K562 (cell line): Measurements from ENCODE around the gene SETD5. TPM values are rescaled to one million over a fixed set of nuclear protein-coding genes. Genes with fewer than 3 reads are reported as not detected.

Experiments
- BDP1 ChIP-seq: IDR thresholded peaks from 3 replicates; pipeline ENCODE4 v1.6.1; 2011; ENCODE audit not compliant: insufficient read length, insufficient read depth
- CEBPB ChIP-seq: fragments of 450-650 bp; IDR thresholded peaks from 2 replicates; pipeline ENCODE4 v1.6.1; 2016; ENCODE audit warnings: missing genetic modification characterization, missing compliant biosample characterization
- CHD2 ChIP-seq: IDR thresholded peaks from 2 replicates; pipeline ENCODE4 v1.6.1; 2011; ENCODE audit warnings: low read depth, low read length
- CTCFL ChIP-seq: IDR thresholded peaks from 2 replicates; pipeline ENCODE4 v1.6.1; 2011; ENCODE audit warnings: borderline replicate concordance, low read depth, mild to moderate bottlenecking, moderate library complexity, low read length; ENCODE audit not compliant: insufficient read depth, poor library complexity, severe bottlenecking
- FOXM1 ChIP-seq, 2 experiments: fragments of 450-650 bp in 1 of 2; sonication (generic) in 1 of 2; formaldehyde crosslinking in 1 of 2; IDR thresholded peaks; 2 replicates each; pipeline versions ENCODE4 v1.6.1 to v1.9.0; 2017 to 2022; ENCODE audit warnings: low read depth in 2 of 2, mild to moderate bottlenecking in 2 of 2, missing genetic modification reagents in 1 of 2, moderate library complexity in 1 of 2
- HDAC1 ChIP-seq, 2 experiments: fragments of 450-650 bp; IDR thresholded peaks; 2 replicates each; pipeline ENCODE4 v1.6.1; 2016 to 2017; ENCODE audit warnings: inconsistent platforms in 1 of 2, mild to moderate bottlenecking in 1 of 2, moderate library complexity in 1 of 2
- HMGN3 ChIP-seq: IDR thresholded peaks from 2 replicates; pipeline ENCODE4 v1.6.1; 2011; ENCODE audit warnings: borderline replicate concordance, low read depth, mild to moderate bottlenecking, mixed read lengths, low read length; ENCODE audit not compliant: insufficient read length; ENCODE audit errors: extremely low read depth
- KHSRP ChIP-seq: fragments of 450-650 bp; IDR thresholded peaks from 2 replicates; pipeline ENCODE4 v1.6.1; 2017
- MAZ ChIP-seq, 2 experiments: fragments of 450-650 bp in 1 of 2; sonication (generic) in 1 of 2; formaldehyde crosslinking; IDR thresholded peaks in 1 of 2; conservative IDR thresholded peaks in 1 of 2; 2 replicates each; pipeline versions ENCODE4 v1.4.0 to v1.5.0; 2020; ENCODE audit warnings: mild to moderate bottlenecking in 1 of 2, missing genetic modification reagents in 1 of 2
- MBD2 ChIP-seq: sonication (generic); IDR thresholded peaks from 2 replicates; pipeline ENCODE4 v1.6.1; 2016; ENCODE audit warnings: low read depth, borderline replicate concordance
- PHF21A ChIP-seq: fragments of 450-650 bp; IDR thresholded peaks from 2 replicates; pipeline ENCODE4 v1.6.1; 2017; ENCODE audit warnings: low read depth, borderline replicate concordance
- POLR3G ChIP-seq: IDR thresholded peaks from 2 replicates; pipeline ENCODE4 v1.6.1; 2011; ENCODE audit not compliant: insufficient read length, insufficient replicate concordance; ENCODE audit errors: extremely low read depth
- RB1 ChIP-seq: fragments of 450-650 bp; IDR thresholded peaks from 2 replicates; pipeline ENCODE4 v1.6.1; 2017; ENCODE audit warnings: low read depth, mild to moderate bottlenecking
- RBM25 ChIP-seq: fragments of 200-400 bp; formaldehyde crosslinking; IDR thresholded peaks from 2 replicates; pipeline ENCODE4 v1.6.1; 2018; ENCODE audit warnings: low read length, low read depth, moderate library complexity; ENCODE audit not compliant: severe bottlenecking
- SAFB ChIP-seq: fragments of 200-400 bp; formaldehyde crosslinking; IDR thresholded peaks from 2 replicates; pipeline ENCODE4 v1.6.1; 2017; ENCODE audit warnings: low read depth, low read length, borderline replicate concordance
- SNIP1 ChIP-seq: fragments of 450-650 bp; IDR thresholded peaks from 2 replicates; pipeline ENCODE4 v1.7.1; 2017; ENCODE audit warnings: low read depth, mild to moderate bottlenecking
- SOX6 ChIP-seq: fragments of 450-650 bp; IDR thresholded peaks from 2 replicates; pipeline ENCODE4 v1.6.1; 2014; ENCODE audit warnings: mild to moderate bottlenecking
- SRSF1 ChIP-seq: fragments of 200-400 bp; formaldehyde crosslinking; IDR thresholded peaks from 2 replicates; pipeline ENCODE4 v1.6.1; 2017; ENCODE audit warnings: mild to moderate bottlenecking, low read depth, low read length, moderate library complexity
- TCF3 ChIP-seq: sonication (generic); formaldehyde crosslinking; IDR thresholded peaks from 2 replicates; pipeline ENCODE4 v1.4.0; 2020; ENCODE audit warnings: mild to moderate bottlenecking, missing genetic modification reagents
- ZNF398 ChIP-seq: fragments of 250-450 bp; sonication (Bioruptor Pico); IDR thresholded peaks from 2 replicates; pipeline ENCODE4 v1.8.0; 2021; ENCODE audit warnings: moderate library complexity, mild to moderate bottlenecking, inconsistent platforms
- ZNF512 ChIP-seq: IDR thresholded peaks from 2 replicates; pipeline ENCODE4 v1.6.1; 2016; ENCODE audit warnings: missing genetic modification characterization, missing compliant biosample characterization
- ZNF589 ChIP-seq: fragments of 200-800 bp; sonication (Bioruptor generic); IDR thresholded peaks from 2 replicates; pipeline ENCODE4 v1.6.1; 2016; ENCODE audit warnings: low read depth, missing genetic modification characterization, missing compliant biosample characterization
- polyA plus RNA-seq, 8 experiments: library from polyadenylated mRNA; depleted of rRNA in 4 of 8; stranded (reverse) in 5 of 8; unstranded in 3 of 8; fragments of >200 nt; fragmentation: Nextera tagmentation in 2 of 8; fragmentation: Illumina TruSeq in 1 of 8; extraction: Ambion mirVana in 2 of 8; extraction: Trizol in 1 of 8; gene quantifications; 2 replicates each; pipeline versions ENCODE4 v1.2.1 to v1.2.3, GENCODE V29; 2011 to 2014; ENCODE audit warnings: inconsistent platforms in 1 of 8, missing spikeins in 1 of 8
- total RNA-seq, 7 experiments: library from RNA; depleted of rRNA in 6 of 7; stranded (reverse); fragments of >200 nt in 6 of 7; fragmentation: Illumina TruSeq in 2 of 7; extraction: Trizol in 2 of 7; gene quantifications; 2 replicates each; pipeline versions ENCODE4 v1.2.1 to v1.2.3, GENCODE V29; 2011 to 2021; ENCODE audit warnings: low replicate concordance in 1 of 7

The SETD5 gene
- total and polyA plus RNA-seq, 9 of the 15 experiments (the other 6 are each of a cell fraction or from before 2014, with no cell fraction given) = 20.8 to 135 (median 87.2) TPM

- TF ChIP-seq RBM25 (no peak), SAFB (no peak), PHF21A (no peak), ZNF589 (no peak), ZNF398 (CRISPR knock-in tag) (no peak), CTCFL (no peak), CHD2 (no peak), SRSF1 (no peak), KHSRP (0 out of 2 replicates have a peak, but pooled peaks have one; percentile 6), BDP1 (no peak), SNIP1 (no peak), RB1 (no peak), POLR3G (no peak), MAZ (CRISPR knock-in tag; conservative IDR thresholded peaks at IDR 0.05 in 1 of 2, IDR thresholded peaks at IDR 0.05 in 1 of 2) (peak in 1 of 2 experiments; percentile 49; a peak in 1 of 4 replicates), FOXM1 (IDR thresholded peaks at IDR 0.05; ENCODE audit: low read depth) (0 out of 2 replicates have a peak, but pooled peaks have one; percentile 7), FOXM1 (CRISPR knock-in tag; IDR thresholded peaks at IDR 0.05; ENCODE audit: low read depth) (no peak), CEBPB (tag) (peak; percentile 79), HMGN3 (no peak), HDAC1 (IDR thresholded peaks at IDR 0.05) (peak in 1 of 2 experiments; percentile 26; a peak in 1 of 4 replicates), ZNF512 (tag) (no peak), MBD2 (no peak), TCF3 (CRISPR knock-in tag) (no peak), SOX6 (peak; percentile 82)
These were observed 12.8 kb downstream of the SETD5 start (continued) for GRCh38 chr3:9409981-9410854.
